Medulla oblongata (tissue), 1 donor: ENCODE data around the gene RHOXF1.
"Not testable (repeated sequence)": the region's sequence is repeated elsewhere in the genome, so short reads cannot be mapped to it uniquely, and the experiment has no call there.

Experiments
- DNase-seq: peaks from one replicate; pipeline ENCODE4 v3.0.0-alpha.2; 2015; ENCODE audit errors: extremely low spot score

RHOXF1 gene

DNA sequence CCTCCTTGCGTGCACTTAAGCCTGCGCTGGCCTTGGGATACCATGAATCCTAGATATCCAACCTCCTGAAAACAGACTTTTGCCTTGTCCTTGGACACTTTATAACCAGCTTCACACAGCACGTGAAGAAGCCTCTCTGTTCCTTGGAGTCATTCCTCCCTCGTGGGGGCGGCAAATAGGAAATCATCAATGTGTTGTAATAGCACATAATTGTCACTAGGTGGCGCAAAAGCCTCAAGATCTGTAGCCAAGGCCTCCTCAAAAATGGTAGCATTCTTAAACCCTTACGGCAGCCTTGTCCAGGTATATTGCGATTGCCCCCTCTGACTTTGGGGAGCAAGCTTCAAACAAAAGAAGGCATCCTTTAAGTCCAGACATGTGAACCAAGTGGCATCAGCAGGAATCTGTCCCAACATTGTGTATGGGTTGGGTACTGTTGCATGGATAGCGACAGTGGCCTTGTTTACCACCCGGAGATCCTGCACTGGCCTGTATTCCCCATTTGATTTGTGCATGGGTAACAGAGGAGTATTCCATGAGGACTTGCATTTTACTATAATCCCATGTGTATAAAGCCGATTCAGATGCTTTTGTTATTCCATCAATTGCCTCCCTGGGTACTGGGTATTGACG is 30.0 kb downstream of the RHOXF1 start:
- not testable (repeated sequence) for DNase-seq

DNA sequence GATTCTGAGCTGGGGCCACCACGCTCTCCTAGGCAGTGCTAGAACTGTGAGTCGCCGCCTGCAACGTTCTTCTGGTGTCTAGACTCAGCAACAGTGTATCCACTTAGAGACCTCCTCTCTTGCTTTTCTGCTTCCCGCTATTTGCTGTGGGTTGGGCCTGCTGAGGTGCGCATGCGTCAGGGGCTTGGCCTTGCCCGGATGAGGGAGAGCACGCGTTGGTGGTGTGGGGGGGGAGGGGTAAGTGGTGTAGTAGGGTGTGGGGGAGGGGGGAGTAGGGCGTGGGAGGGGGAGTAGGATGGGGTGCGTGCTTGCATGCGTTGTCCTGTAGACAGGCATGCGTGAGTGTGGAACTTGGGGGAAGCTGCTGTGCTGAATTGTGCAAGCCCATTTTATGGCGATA is 38.1 kb downstream of the RHOXF1 start, which contains the start of gene RHOXF2B:
TSS of gene RHOXF2B (minus strand) at position 101 of the 400 bp plus-strand sequence. CDS start 138 bp downstream, outside the sequence.
- not testable (repeated sequence) for DNase-seq

DNA sequence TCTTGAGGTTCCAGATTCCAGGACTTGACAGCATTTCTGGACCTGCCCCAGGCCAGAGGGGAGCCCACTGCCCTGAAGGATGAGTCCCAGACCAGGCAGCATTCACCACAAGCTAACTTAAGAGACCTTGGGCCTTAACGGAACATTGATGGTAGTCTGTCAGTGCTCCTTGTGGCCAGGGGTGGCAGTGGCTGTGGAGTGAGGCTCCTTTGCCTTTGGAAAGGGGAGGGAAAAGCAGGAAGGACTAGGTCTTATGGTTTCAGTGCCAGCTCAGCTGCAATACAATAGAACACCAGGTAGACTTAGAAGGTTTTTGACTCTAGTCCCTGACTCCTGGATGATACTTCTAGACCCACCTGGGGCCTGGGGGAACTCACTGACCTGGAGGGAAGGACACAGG is 49.5 kb downstream of the RHOXF1 start:
- DNase-seq: not testable (repeated sequence)
